Psoas muscle (tissue), 8 donors: ENCODE results near the gene SLFN11. TPM values are rescaled to one million over a fixed set of nuclear protein-coding genes. Genes with fewer than 3 reads are reported as not detected.

Experiments used
- ATAC-seq, 4 donors: fragments of 200-7000 bp; cut with Tn5 transposase; one replicate each; pipeline ENCODE4 v1.9.1; 2020; ENCODE audit warnings: moderate library complexity in 3 of 4, mild to moderate bottlenecking in 2 of 4
- DNase-seq, 2 donors: peaks; one replicate each; pipeline ENCODE4 v3.0.0-alpha.2; 2020
- H3K27ac ChIP-seq: fragments of 200-600 bp; one replicate; pipeline ENCODE4 v1.8.0; 2022
- H3K27me3 ChIP-seq, 3 donors: fragments of 200-600 bp in 1 of 3; one replicate each; pipeline versions ENCODE4 v1.6.1 to v1.8.0; 2013 to 2022; ENCODE audit warnings: low read length in 2 of 3, mild to moderate bottlenecking in 2 of 3, moderate library complexity in 1 of 3; ENCODE audit not compliant: insufficient read depth in 3 of 3
- H3K36me3 ChIP-seq, 2 donors: fragments of 200-600 bp in 1 of 2; one replicate each; pipeline versions ENCODE4 v1.6.1 to v1.8.0; 2013 to 2022; ENCODE audit warnings: low read depth in 1 of 2, mild to moderate bottlenecking in 1 of 2, moderate library complexity in 1 of 2; ENCODE audit not compliant: insufficient read depth in 1 of 2
- H3K4me1 ChIP-seq: fragments of 200-600 bp; one replicate; pipeline ENCODE4 v1.8.0; 2022
- H3K4me3 ChIP-seq: fragments of 200-600 bp; one replicate; pipeline ENCODE4 v1.8.0; 2022; ENCODE audit warnings: mild to moderate bottlenecking
- H3K9me3 ChIP-seq: fragments of 200-600 bp; one replicate; pipeline ENCODE4 v1.8.0; 2022
- WGBS, 3 donors: extraction: QIAGEN DNeasy Blood & Tissue Kit; methylation state at CpG; one replicate each; pipeline versions ENCODE4 v1.1.6 to v1.1.7; 2013; 5-methylcytosine and 5-hydroxymethylcytosine counted together
- intact Hi-C, 2 donors: fragments of 100-400 bp; cut with DNase I; formaldehyde crosslinking; loops; one replicate each; pipeline versions ENCODE4 v1.11.0 to v1.14.2; 2022
- polyA plus RNA-seq, 3 donors: library from polyadenylated mRNA; stranded (reverse); fragments of 200-250 nt; gene quantifications; one replicate each; pipeline ENCODE4 v1.2.3, GENCODE V29; 2013
- total RNA-seq, 4 donors: library from RNA; stranded (reverse); fragmentation: NEBNext Ultra II Directional in 2 of 4; extraction: Animal tissue kit (Norgen Biotek cat#: 25700) in 2 of 4; gene quantifications; one replicate each; pipeline versions ENCODE4 v1.2.1 to v1.2.4, GENCODE V29; 2021 to 2023
- TF ChIP-seq, protein P1 (sequence below): fragments of 200-600 bp; IDR thresholded peaks from one replicate; pipeline ENCODE4 v1.8.0; 2022; ENCODE audit warnings: antibody characterized with exemption
- donor health status: healthy with polysubstance abuse.
- donor health status: DM: no; HTN: no; CAD: no; lungs with moderate emphysema.
- donor health status: Bipolar disorder and iron deficiency.
- donor health status: healthy.
- donor health status: DM: yes; HTN: yes; CAD: no.
- donor health status: DM: no; HTN: no; CAD: no.
- donor health status: DM: no; HTN: no; CAD: no.
- donor health status: DM: yes; HTN: yes; CAD: no.

SLFN11 gene
- total and polyA plus RNA-seq, 7 donors = 1.8 to 11.3 (median 7.0) TPM

DNA sequence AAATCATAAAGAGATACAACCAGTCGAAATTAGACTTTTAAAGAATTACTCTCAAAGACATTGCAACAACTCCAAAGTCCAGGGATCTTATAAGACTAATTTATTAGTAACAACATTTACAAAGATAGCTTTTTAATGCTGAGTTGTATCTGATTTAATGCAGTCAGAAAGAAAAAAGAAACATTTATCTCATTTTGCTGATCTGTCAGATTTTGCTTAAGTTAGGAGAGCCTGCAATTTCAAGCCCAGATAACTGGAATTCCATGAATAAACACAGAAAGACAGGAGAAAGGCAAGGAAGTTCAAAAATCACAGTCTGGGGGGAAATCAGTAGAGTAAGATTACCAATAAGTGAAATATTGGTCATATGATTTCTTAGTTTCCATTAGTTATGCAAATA is 22.9 kb downstream of the SLFN11 start:
- Histone ChIP-seq H3K4me1 (peaks cover 9% of the 10 kb centered on the region), H3K27ac (no peak overlapping the region), H3K9me3 (no peaks in the 10 kb centered on the region), H3K27me3 (peaks cover 0 to 36% (median 3%) of the 10 kb centered on the region in 3 donors), H3K36me3 (peaks cover 0 to 20% of the 10 kb centered on the region in 2 donors), H3K4me3 (no peak overlapping the region)
- 67 to 83% (median 68%) methylated on average over 1 of the region's 1 CpG for WGBS, 3 donors
- TF ChIP-seq, protein P1, sequence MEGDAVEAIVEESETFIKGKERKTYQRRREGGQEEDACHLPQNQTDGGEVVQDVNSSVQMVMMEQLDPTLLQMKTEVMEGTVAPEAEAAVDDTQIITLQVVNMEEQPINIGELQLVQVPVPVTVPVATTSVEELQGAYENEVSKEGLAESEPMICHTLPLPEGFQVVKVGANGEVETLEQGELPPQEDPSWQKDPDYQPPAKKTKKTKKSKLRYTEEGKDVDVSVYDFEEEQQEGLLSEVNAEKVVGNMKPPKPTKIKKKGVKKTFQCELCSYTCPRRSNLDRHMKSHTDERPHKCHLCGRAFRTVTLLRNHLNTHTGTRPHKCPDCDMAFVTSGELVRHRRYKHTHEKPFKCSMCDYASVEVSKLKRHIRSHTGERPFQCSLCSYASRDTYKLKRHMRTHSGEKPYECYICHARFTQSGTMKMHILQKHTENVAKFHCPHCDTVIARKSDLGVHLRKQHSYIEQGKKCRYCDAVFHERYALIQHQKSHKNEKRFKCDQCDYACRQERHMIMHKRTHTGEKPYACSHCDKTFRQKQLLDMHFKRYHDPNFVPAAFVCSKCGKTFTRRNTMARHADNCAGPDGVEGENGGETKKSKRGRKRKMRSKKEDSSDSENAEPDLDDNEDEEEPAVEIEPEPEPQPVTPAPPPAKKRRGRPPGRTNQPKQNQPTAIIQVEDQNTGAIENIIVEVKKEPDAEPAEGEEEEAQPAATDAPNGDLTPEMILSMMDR = no peak
- intact Hi-C loops = no loop called here
- ATAC-seq = no peak
- no peak for DNase-seq

DNA sequence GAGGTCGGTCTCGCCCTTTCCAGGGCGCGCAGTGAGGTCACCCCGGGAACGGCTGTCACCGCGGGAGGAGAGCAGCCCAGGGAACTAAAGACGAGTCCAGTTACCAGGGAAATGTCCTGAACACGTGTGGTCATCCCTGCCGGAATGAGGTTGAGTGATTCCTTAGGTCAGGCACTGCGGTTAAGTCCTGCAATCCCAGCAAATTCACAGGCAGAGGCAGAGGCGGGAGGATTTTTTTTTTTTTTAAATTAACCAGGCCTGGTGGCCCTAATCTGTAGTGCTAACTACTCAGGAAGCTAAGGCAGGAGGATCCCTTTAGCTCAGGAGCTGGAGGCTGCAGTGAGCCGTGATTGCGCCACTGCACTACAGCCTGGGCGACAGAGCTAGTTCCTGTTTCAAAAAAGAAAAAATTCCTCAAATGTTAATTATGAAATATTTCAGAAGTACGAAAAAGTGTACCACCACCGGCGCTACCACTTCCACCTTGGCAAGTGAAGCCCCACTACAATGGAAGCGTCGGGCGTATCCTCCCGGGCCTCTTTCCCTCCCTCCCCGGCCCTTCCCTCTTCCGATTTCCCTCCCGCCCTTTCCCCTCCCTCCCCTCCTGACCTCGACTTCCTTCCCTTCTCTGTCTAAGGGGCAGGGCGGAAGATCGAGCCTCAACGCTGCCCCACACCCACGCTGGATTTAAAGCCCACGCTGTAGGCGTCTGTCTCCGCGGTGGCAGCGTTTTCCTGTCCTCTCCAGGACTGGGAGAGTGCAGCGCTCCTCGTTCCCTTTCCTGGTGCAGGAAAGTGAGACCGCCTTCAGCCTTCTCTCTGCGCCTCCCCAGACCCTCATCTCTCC is 27.3 kb downstream of the SLFN11 start:
- peaks cover 0 to 44% (median 3%) of the 10 kb centered on the region in 3 donors for H3K27me3 ChIP-seq
- H3K4me3 ChIP-seq = peak overlapping the region; percentile 62
- no peaks in the 10 kb centered on the region for H3K36me3 ChIP-seq
- H3K27ac ChIP-seq = peak overlapping the region; percentile 61
- 2% methylated on average over 40 of the region's 40 CpGs for WGBS, 3 donors
- H3K9me3 ChIP-seq = no peaks in the 10 kb centered on the region
- TF ChIP-seq, protein P1 = no peak
- H3K4me1 ChIP-seq = peaks cover 9% of the 10 kb centered on the region
- DNase-seq (peak; percentile 73 to 83), ATAC-seq (peak; percentile 59 to 86 (median 76))
- intact Hi-C loops = no loop called here

DNA sequence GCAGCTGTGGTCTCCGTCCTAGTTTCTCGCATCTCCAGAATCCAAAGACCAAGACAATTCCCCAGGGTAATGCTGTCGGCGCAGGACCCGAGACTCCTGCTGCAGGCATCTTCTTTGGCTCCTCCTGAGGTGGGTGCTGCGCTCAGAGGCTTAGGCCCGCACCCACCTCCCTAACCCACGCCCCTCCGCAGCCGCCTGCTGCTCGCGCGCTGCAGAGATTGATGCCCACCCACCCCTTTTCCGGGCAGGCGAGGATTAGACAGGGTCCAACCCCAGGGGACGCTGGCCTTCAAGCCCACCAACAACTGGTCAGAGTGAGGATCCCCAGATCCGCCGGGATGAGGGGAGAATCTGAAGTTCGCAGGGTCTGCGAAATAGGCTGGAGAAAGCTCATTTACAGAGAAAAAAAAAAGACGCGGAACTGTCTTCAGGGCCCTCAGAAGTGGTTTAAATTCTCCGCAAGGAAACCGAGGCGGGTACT is 27.9 kb downstream of the SLFN11 start:
- DNase-seq (no peak), ATAC-seq (peak in 1 of 4 donors; percentile 5)
- peaks cover 9% of the 10 kb centered on the region for H3K4me1 ChIP-seq
- H3K27ac ChIP-seq = peak overlapping the region; percentile 61
- H3K4me3 ChIP-seq = peak overlapping the region; percentile 62
- peaks cover 0 to 44% (median 3%) of the 10 kb centered on the region in 3 donors for H3K27me3 ChIP-seq
- TF ChIP-seq, protein P1 = no peak
- WGBS, 3 donors = 7 to 14% (median 13%) methylated on average over 25 of the region's 25 CpGs
- no peaks in the 10 kb centered on the region for H3K36me3 ChIP-seq
- H3K9me3 ChIP-seq = no peaks in the 10 kb centered on the region
- intact Hi-C loops = no loop called here

DNA sequence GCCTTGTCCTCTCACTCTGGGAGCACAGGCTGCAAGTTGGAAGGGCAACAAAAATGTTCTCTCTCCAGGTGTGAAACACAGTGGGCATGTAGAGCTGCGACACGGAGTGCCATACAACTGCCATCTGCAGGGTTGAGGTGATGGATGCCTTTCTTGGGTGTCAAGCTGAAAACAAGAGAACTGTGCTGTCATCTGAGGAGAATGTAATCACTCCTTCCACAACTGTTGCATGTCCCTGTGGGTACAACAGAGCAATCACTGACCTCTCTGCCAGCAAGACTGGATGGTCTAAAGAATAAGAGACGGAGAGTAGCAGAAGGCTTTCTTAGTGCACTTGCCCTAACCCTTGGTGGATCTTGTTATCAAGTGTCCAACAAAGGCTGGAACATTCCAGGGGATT is 29.2 kb downstream of the SLFN11 start:
- Histone ChIP-seq H3K4me1 (peaks cover 9% of the 10 kb centered on the region), H3K4me3 (no peak overlapping the region), H3K9me3 (no peaks in the 10 kb centered on the region), H3K27me3 (peaks cover 0 to 36% (median 3%) of the 10 kb centered on the region in 3 donors), H3K27ac (no peak overlapping the region), H3K36me3 (no peaks in the 10 kb centered on the region)
- intact Hi-C loops = no loop called here
- TF ChIP-seq, protein P1 = no peak
- 52 to 69% (median 55%) methylated on average over 3 of the region's 3 CpGs for WGBS, 3 donors
- ATAC-seq (peak in 1 of 4 donors; percentile 34), DNase-seq (no peak)
